Caco-2 (cell line): Measurements from ENCODE around the gene RCL1. TPM values are rescaled to one million over a fixed set of nuclear protein-coding genes. Genes with fewer than 3 reads are reported as not detected.

ENCODE experiments used
- BruUV-seq: library from RNA; stranded (reverse); fragments of 400-500 nt; replicated peaks from 2 replicates; lab custom pipeline; 2021; lab: Mats Ljungman, UMichigan
- CTCF ChIA-PET: fragments of 300-600 bp; sonication (Branson Sonifier 250); formaldehyde crosslinking; loops from one replicate; lab custom pipeline; 2022; ENCODE audit warnings: antibody characterized with exemption; lab: Charles Lee
- POLR2A ChIA-PET: fragments of 300-600 bp; sonication (Branson Sonifier 250); formaldehyde crosslinking; loops from one replicate; lab custom pipeline; 2022; ENCODE audit warnings: antibody characterized with exemption; lab: Charles Lee
- DNase-seq, 2 experiments: peaks; one replicate each; pipeline versions ENCODE4 v3.0.0 to v3.0.0-alpha.2; 2020 to 2022
- H3K27me3 ChIP-seq: replicated peaks from 2 replicates; pipeline ENCODE4 v1.6.0; 2011; ENCODE audit warnings: low read length; ENCODE audit not compliant: control insufficient read depth, insufficient read depth
- H3K36me3 ChIP-seq: 2 replicates; pipeline ENCODE4 v1.5.1; 2011; ENCODE audit warnings: low read length; ENCODE audit not compliant: control insufficient read depth, insufficient read depth
- H3K4me1 ChIP-seq: fragments of 250-450 bp; sonication (Bioruptor Pico); 2 replicates; pipeline ENCODE4 v1.5.1; 2020; ENCODE audit warnings: mild to moderate bottlenecking
- H3K4me3 ChIP-seq: 2 replicates; pipeline ENCODE4 v1.5.1; 2011; ENCODE audit warnings: low read depth, mild to moderate bottlenecking, control low read depth, low read length
- H3K9me3 ChIP-seq: fragments of 250-450 bp; sonication (Bioruptor Pico); 2 replicates; pipeline ENCODE4 v1.5.1; 2020; ENCODE audit warnings: mild to moderate bottlenecking, moderate library complexity
- H3K27ac Mint-ChIP-seq: one replicate; pipeline ENCODE4 v1.8.0; 2022; ENCODE audit warnings: mixed read lengths; ENCODE audit not compliant: unreplicated experiment
- H3K27me3 Mint-ChIP-seq: one replicate; pipeline ENCODE4 v1.8.0; 2022; ENCODE audit warnings: mixed read lengths; ENCODE audit not compliant: insufficient read depth, unreplicated experiment
- H3K36me3 Mint-ChIP-seq: one replicate; pipeline ENCODE4 v1.8.0; 2022; ENCODE audit warnings: mild to moderate bottlenecking, mixed read lengths; ENCODE audit not compliant: insufficient read depth, unreplicated experiment
- H3K4me1 Mint-ChIP-seq: one replicate; pipeline ENCODE4 v1.8.0; 2022; ENCODE audit warnings: low read depth, mixed read lengths; ENCODE audit not compliant: unreplicated experiment
- H3K4me3 Mint-ChIP-seq: one replicate; pipeline ENCODE4 v1.8.0; 2022; ENCODE audit warnings: mild to moderate bottlenecking, moderate library complexity, mixed read lengths; ENCODE audit not compliant: unreplicated experiment
- H3K9me3 Mint-ChIP-seq: one replicate; pipeline ENCODE4 v1.8.0; 2022; ENCODE audit warnings: mixed read lengths; ENCODE audit not compliant: unreplicated experiment
- intact Hi-C: fragments of 100-400 bp; cut with micrococcal nuclease; formaldehyde crosslinking; loops from one replicate; pipeline ENCODE4 v1.10.0; 2022; ENCODE audit not compliant: unreplicated experiment
- total RNA-seq: library from RNA; stranded (reverse); gene quantifications from 2 replicates; pipeline ENCODE4 v1.2.3, GENCODE V29; 2022
- TF ChIP-seq, protein P1 (sequence below), 2 experiments: fragments of 200-600 bp in 1 of 2; IDR thresholded peaks; 1 replicate in 1 of 2; 2 replicates in 1 of 2; pipeline versions ENCODE4 v1.5.1 to v1.8.0; 2011 to 2022; ENCODE audit warnings: antibody characterized with exemption in 1 of 2, control low read depth in 1 of 2, inconsistent platforms in 1 of 2, low read depth in 1 of 2, low read length in 1 of 2, mild to moderate bottlenecking in 1 of 2, moderate library complexity in 1 of 2; ENCODE audit not compliant: insufficient read depth in 1 of 2, severe bottlenecking in 1 of 2, unreplicated experiment in 1 of 2

The RCL1 gene
- total RNA-seq, 1 experiment from 2014 or later: 15.7 TPM

DNA sequence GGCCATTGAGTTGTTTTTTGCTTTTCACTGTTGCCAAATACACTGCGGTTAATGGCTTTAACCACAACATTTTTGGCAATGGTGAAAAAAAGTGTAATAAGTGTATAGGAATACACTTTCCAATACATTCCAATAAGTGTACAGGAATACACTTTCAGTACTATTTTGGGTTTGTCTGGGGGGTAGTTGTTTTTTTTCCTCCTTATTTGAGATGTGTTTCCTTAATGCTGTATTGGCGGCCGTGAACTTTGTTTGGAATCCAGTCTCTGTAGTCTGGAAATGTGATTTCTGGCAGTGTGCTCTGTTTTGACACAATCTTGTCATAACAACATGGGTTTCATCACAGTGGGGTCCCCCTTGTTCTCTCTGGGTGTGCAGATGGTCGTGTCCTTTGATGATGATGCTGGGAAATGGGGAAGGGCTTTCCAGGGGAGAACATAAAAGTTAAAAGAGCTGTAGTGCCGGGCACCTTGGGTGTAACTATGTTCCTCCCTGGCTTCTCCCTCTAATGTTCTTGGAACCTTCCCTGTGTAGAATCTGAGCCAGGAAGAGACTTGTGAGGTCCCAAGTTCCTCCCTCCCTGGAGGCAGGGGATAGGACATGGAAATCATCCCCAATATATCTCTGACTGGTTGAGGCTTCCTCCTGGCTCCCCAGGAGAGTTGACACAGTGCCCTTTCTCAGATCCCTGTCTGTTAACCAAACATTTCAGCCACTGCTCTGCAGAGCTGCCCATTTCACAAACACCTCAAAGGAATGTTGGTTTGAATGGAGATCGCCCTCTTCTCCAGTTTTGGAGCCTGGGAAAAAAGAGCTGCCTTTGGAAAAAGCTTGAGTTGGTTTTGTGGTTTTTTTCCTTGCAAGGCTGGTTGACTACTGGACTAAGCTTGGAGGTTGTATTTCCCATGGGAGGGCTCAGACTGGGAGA, 44.8 kb downstream of the RCL1 start:
- Histone ChIP-seq H3K36me3 (no peaks in the 10 kb centered on the region; the same call in 1 of the 2 replicates), H3K4me1 (peaks cover 22% of the 10 kb centered on the region), H3K9me3 (no peaks in the 10 kb centered on the region), H3K27me3 (no peaks in the 10 kb centered on the region), H3K4me3 (no peak overlapping the region)
- POLR2A ChIA-PET: no interaction called here
- H3K4me3 Mint-ChIP-seq: no peak overlapping the region
- H3K27ac Mint-ChIP-seq: no peak overlapping the region
- no peak for DNase-seq
- TF ChIP-seq, protein P1, sequence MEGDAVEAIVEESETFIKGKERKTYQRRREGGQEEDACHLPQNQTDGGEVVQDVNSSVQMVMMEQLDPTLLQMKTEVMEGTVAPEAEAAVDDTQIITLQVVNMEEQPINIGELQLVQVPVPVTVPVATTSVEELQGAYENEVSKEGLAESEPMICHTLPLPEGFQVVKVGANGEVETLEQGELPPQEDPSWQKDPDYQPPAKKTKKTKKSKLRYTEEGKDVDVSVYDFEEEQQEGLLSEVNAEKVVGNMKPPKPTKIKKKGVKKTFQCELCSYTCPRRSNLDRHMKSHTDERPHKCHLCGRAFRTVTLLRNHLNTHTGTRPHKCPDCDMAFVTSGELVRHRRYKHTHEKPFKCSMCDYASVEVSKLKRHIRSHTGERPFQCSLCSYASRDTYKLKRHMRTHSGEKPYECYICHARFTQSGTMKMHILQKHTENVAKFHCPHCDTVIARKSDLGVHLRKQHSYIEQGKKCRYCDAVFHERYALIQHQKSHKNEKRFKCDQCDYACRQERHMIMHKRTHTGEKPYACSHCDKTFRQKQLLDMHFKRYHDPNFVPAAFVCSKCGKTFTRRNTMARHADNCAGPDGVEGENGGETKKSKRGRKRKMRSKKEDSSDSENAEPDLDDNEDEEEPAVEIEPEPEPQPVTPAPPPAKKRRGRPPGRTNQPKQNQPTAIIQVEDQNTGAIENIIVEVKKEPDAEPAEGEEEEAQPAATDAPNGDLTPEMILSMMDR (IDR thresholded peaks at IDR 0.05; ENCODE audit: insufficient read depth in 1 of 2, low read depth in 1 of 2, low read length in 1 of 2, severe bottlenecking in 1 of 2, unreplicated experiment in 1 of 2): no peak
- BruUV-seq: no TSS peak
- intact Hi-C loops: loop anchor here (2.0 to 5.0 kb wide), 2 partner anchors 45 to 150 kb away; partner anchors contain the start of genes JAK2 and RCL1
- no peaks in the 10 kb centered on the region for H3K27me3 Mint-ChIP-seq
- H3K9me3 Mint-ChIP-seq: no peaks in the 10 kb centered on the region
- peaks cover 25% of the 10 kb centered on the region for H3K36me3 Mint-ChIP-seq
- CTCF ChIA-PET: interaction anchor here (0.5 to 0.9 kb wide), 2 partner anchors 9 to 85 kb away, joined by 3 to 4 read pairs; no protein-coding TSS in a partner anchor
- peaks cover 33% of the 10 kb centered on the region for H3K4me1 Mint-ChIP-seq

DNA sequence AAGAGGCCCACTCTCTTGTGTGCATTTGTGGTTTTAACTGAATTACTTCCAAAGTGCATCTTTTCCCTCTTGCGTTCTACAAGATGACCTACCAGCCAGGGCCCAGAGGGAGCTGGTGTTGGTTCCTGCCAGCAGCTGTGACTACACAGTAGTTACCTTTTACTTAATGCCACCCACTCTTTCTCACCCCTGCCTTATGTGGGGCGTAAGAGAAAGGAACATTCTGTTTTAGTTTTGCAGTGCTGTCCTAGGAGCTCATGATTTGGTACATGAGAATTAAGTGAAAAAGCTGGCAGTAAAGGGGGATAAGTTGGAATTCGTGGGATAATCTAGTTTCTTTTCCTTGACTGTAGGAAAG, 45.4 kb downstream of the RCL1 start:
- Histone ChIP-seq H3K4me3 (no peak overlapping the region), H3K36me3 (no peaks in the 10 kb centered on the region; the same call in 1 of the 2 replicates), H3K27me3 (no peaks in the 10 kb centered on the region), H3K9me3 (no peaks in the 10 kb centered on the region), H3K4me1 (peaks cover 19% of the 10 kb centered on the region)
- peaks cover 33% of the 10 kb centered on the region for H3K4me1 Mint-ChIP-seq
- H3K4me3 Mint-ChIP-seq: no peak overlapping the region
- no peak overlapping the region for H3K27ac Mint-ChIP-seq
- intact Hi-C loops: loop anchor here (2.0 to 5.0 kb wide), 2 partner anchors 45 to 149 kb away; partner anchors contain the start of genes JAK2 and RCL1
- no TSS peak for BruUV-seq
- H3K36me3 Mint-ChIP-seq: peaks cover 25% of the 10 kb centered on the region
- no peaks in the 10 kb centered on the region for H3K27me3 Mint-ChIP-seq
- H3K9me3 Mint-ChIP-seq: no peaks in the 10 kb centered on the region
- TF ChIP-seq, protein P1 (IDR thresholded peaks at IDR 0.05; ENCODE audit: insufficient read depth in 1 of 2, low read depth in 1 of 2, low read length in 1 of 2, severe bottlenecking in 1 of 2, unreplicated experiment in 1 of 2): no peak
- CTCF ChIA-PET: interaction anchor here (0.5 to 0.9 kb wide), 2 partner anchors 10 to 85 kb away, joined by 3 to 4 read pairs; no protein-coding TSS in a partner anchor
- no peak for DNase-seq
- POLR2A ChIA-PET: no interaction called here

DNA sequence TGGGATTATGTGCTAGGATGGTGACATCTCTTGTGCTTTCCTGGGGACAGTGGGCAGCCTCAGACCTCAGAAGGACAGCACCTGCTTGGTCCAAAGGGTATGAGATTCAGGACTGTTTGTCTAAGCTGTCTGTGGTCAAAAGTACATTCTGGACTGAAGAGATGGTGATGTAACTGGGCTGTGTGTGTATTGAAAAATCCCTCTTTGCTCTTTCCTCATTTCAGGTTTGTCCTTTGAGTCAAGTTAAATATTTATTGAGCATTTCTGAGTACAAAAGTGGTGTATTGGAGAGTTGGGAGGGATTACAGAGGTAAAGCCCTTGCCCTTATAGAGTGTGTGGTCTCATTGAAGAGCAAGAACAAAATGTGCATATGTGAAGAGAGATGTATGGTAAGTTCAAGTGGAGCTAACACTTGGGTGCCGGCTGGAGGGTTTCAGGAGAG, 46.7 kb downstream of the RCL1 start:
- ChIA-PET CTCF (no interaction called here), POLR2A (no interaction called here)
- DNase-seq: peak in 1 of 2 experiments; percentile 55
- H3K9me3 ChIP-seq: no peaks in the 10 kb centered on the region
- Mint-ChIP-seq H3K27me3 (no peaks in the 10 kb centered on the region), H3K4me3 (peak overlapping the region; percentile 48), H3K4me1 (peaks cover 32% of the 10 kb centered on the region), H3K27ac (peak overlapping the region; percentile 39), H3K9me3 (no peaks in the 10 kb centered on the region), H3K36me3 (peaks cover 19% of the 10 kb centered on the region)
- TF ChIP-seq, protein P1 (IDR thresholded peaks at IDR 0.05; ENCODE audit: insufficient read depth in 1 of 2, low read depth in 1 of 2, low read length in 1 of 2, severe bottlenecking in 1 of 2, unreplicated experiment in 1 of 2): no peak
- no peak overlapping the region for H3K4me3 ChIP-seq
- intact Hi-C loops: loop anchor here (2.0 to 5.0 kb wide), 2 partner anchors 47 to 148 kb away; partner anchors contain the start of genes JAK2 and RCL1
- BruUV-seq: no TSS peak
- no peaks in the 10 kb centered on the region for H3K27me3 ChIP-seq
- peaks cover 11% of the 10 kb centered on the region; the same call in 1 of the 2 replicates for H3K4me1 ChIP-seq
- H3K36me3 ChIP-seq: no peaks in the 10 kb centered on the region; the same call in 1 of the 2 replicates
